SU-DHL-6 (cell line): Measurements from ENCODE around the gene AGPS.
"Not testable (repeated sequence)": the region's sequence is repeated elsewhere in the genome, so short reads cannot be mapped to it uniquely, and the experiment has no call there.

Experiments
- H2AFZ ChIP-seq: fragments of 200-600 bp; sonication (generic); 2 replicates; pipeline ENCODE4 v1.6.1; 2014; ENCODE audit warnings: low read depth, mild to moderate bottlenecking, moderate library complexity, mixed read lengths, antibody characterized with exemption, low read length; ENCODE audit not compliant: severe bottlenecking
- H3F3A ChIP-seq: fragments of 200-600 bp; shearing (Covaris generic); 2 replicates; pipeline ENCODE4 v1.6.0; 2016; ENCODE audit warnings: antibody characterized with exemption, mild to moderate bottlenecking; ENCODE audit not compliant: insufficient read depth
- H3K27ac ChIP-seq: fragments of 200-600 bp; sonication (generic); 2 replicates; pipeline ENCODE4 v1.5.1; 2016; ENCODE audit warnings: low read depth, mild to moderate bottlenecking, low read length, moderate library complexity, mixed read lengths
- H3K27me3 ChIP-seq: fragments of 200-600 bp; sonication (generic), shearing (Covaris generic); 2 replicates; pipeline ENCODE4 v1.6.0; 2014; ENCODE audit warnings: mild to moderate bottlenecking, low read length
- H3K36me3 ChIP-seq: fragments of 200-600 bp; sonication (generic); 2 replicates; pipeline ENCODE4 v1.6.1; 2014; ENCODE audit warnings: mild to moderate bottlenecking, low read length, mixed read lengths
- H3K4me2 ChIP-seq: fragments of 300-600, 200-600 bp; shearing (Covaris generic), sonication (generic); 2 replicates; pipeline ENCODE4 v1.6.0; 2014; ENCODE audit warnings: low read length, low read depth, mild to moderate bottlenecking; ENCODE audit not compliant: poor library complexity, severe bottlenecking
- H3K4me3 ChIP-seq: fragments of 200-600 bp; sonication (generic); 2 replicates; pipeline ENCODE4 v1.5.1; 2014; ENCODE audit warnings: antibody characterized with exemption, low read length, mild to moderate bottlenecking, mixed read lengths; ENCODE audit not compliant: insufficient read depth, poor library complexity, severe bottlenecking
- H3K79me2 ChIP-seq: fragments of 200-600 bp; sonication (generic); 2 replicates; pipeline ENCODE4 v1.6.1; 2014; ENCODE audit warnings: mild to moderate bottlenecking, low read length, moderate library complexity; ENCODE audit not compliant: insufficient read depth
- H3K9ac ChIP-seq: fragments of 200-600 bp; sonication (generic); 2 replicates; pipeline ENCODE4 v1.7.0; 2014; ENCODE audit warnings: mild to moderate bottlenecking, low read length
- H3K9me2 ChIP-seq: fragments of 200-600 bp; sonication (generic); replicated peaks from 2 replicates; pipeline ENCODE4 v1.6.1; 2014; ENCODE audit warnings: low read length; ENCODE audit not compliant: insufficient read depth
- H3K9me3 ChIP-seq: fragments of 200-600 bp; sonication (generic); 2 replicates; pipeline ENCODE4 v1.6.1; 2014; ENCODE audit warnings: low read length, mixed read lengths; ENCODE audit not compliant: insufficient read depth
- H4K20me1 ChIP-seq: fragments of 200-600 bp; sonication (generic); 2 replicates; pipeline ENCODE4 v1.6.1; 2014; ENCODE audit warnings: low read depth, mild to moderate bottlenecking, antibody characterized with exemption, low read length, moderate library complexity, mixed read lengths
- EZH2phosphoT487 ChIP-seq: fragments of 200-600 bp; sonication (generic), shearing (Covaris generic); conservative IDR thresholded peaks from 2 replicates; pipeline ENCODE4 v1.6.1; 2018; ENCODE audit warnings: mild to moderate bottlenecking, antibody characterized with exemption, low read length, moderate library complexity, mixed read lengths
- TF ChIP-seq, protein P1 (sequence below): fragments of 200-600 bp; sonication (generic); IDR thresholded peaks from one replicate; pipeline ENCODE4 v1.5.1; 2017; ENCODE audit warnings: antibody characterized with exemption, mild to moderate bottlenecking, low read length, moderate library complexity; ENCODE audit not compliant: insufficient read depth, poor library complexity, severe bottlenecking

The AGPS gene

DNA sequence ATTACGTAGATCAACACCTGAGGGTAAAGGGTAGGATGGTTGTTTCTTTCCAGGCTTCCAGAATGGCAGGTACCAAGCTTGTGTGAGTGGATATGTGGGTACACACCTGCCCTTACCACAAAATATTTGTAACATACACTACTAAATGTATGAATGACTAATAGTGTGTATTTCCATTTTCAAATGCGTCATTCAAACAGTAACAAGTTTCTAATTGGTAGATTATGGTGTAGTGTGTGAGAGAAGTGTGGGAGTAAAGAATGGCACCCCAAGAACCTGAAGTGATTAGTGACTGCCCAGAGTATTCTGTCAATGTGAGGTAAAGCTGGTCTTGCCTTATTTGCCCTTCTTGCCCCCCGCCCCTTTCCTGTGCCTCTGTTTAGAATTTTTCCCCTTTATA lies 21.1 kb downstream of the AGPS start:
- TF ChIP-seq, protein P1, sequence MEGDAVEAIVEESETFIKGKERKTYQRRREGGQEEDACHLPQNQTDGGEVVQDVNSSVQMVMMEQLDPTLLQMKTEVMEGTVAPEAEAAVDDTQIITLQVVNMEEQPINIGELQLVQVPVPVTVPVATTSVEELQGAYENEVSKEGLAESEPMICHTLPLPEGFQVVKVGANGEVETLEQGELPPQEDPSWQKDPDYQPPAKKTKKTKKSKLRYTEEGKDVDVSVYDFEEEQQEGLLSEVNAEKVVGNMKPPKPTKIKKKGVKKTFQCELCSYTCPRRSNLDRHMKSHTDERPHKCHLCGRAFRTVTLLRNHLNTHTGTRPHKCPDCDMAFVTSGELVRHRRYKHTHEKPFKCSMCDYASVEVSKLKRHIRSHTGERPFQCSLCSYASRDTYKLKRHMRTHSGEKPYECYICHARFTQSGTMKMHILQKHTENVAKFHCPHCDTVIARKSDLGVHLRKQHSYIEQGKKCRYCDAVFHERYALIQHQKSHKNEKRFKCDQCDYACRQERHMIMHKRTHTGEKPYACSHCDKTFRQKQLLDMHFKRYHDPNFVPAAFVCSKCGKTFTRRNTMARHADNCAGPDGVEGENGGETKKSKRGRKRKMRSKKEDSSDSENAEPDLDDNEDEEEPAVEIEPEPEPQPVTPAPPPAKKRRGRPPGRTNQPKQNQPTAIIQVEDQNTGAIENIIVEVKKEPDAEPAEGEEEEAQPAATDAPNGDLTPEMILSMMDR = no peak
- no peak for TF ChIP-seq EZH2phosphoT487
- Histone ChIP-seq H3K36me3 (no peaks in the 10 kb centered on the region), H3K79me2 (peaks cover 63% of the 10 kb centered on the region), H3K4me3 (no peak overlapping the region), H3F3A (0 out of 2 replicates have a peak, but pooled peaks cover 3% of the 10 kb centered on the region), H3K27me3 (no peaks in the 10 kb centered on the region), H3K9me3 (no peaks in the 10 kb centered on the region), H4K20me1 (no peaks in the 10 kb centered on the region), H3K27ac (no peak overlapping the region), H3K9me2 (no peaks in the 10 kb centered on the region), H2AFZ (no peak overlapping the region), H3K9ac (no peak overlapping the region), H3K4me2 (no peak overlapping the region)

DNA sequence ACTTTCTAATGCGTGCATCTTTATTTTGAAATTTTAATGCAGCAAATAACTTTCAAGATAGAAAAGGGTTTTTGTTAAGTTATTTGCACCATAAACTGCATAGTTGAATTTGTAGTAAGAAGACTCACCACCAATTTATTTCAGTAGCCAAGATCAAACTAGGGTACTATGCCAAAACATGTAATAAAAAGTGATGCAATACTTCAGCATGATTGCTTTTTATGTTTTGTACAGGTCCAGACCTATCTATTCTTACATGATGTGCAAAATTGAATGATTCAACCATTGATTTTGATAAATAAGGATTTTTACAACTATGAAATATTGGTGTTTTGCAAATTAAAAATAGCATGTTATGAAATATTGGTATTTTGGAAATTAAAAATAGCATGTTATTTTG lies 26.7 kb downstream of the AGPS start:
- no peak for TF ChIP-seq EZH2phosphoT487
- TF ChIP-seq, protein P1 = no peak
- no peak overlapping the region for H3K4me2 ChIP-seq
- H3K9me3 ChIP-seq = no peaks in the 10 kb centered on the region
- no peak overlapping the region for H2AFZ ChIP-seq
- no peaks in the 10 kb centered on the region for H4K20me1 ChIP-seq
- 0 out of 2 replicates have a peak, but pooled peaks cover 3% of the 10 kb centered on the region for H3F3A ChIP-seq
- no peaks in the 10 kb centered on the region for H3K9me2 ChIP-seq
- no peak overlapping the region for H3K27ac ChIP-seq
- H3K9ac ChIP-seq = no peak overlapping the region
- no peak overlapping the region for H3K4me3 ChIP-seq
- peaks cover 10% of the 10 kb centered on the region for H3K36me3 ChIP-seq
- H3K27me3 ChIP-seq = no peaks in the 10 kb centered on the region
- peaks cover 64% of the 10 kb centered on the region for H3K79me2 ChIP-seq

DNA sequence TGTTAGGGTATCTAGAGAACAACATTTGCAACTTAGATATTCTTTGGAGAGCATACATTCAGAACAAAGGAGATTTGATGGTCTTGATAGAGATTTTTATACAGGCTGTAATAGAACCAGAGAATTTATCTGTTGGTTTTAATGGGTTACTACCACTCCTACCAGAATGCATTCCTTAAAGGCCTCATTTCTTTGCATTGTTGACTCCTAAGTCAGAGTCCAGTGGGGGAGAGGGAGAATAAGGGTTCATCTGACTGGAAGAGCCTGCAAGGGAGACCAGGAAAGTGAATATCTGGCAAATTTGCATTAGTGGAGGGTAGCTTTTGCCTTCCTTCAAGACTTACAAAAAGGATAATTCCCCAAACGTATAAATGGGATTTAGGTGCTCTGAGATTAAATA lies 29.7 kb downstream of the AGPS start:
- Histone ChIP-seq H3K4me2 (no peak overlapping the region), H3K79me2 (peaks cover 58% of the 10 kb centered on the region), H3K27ac (no peak overlapping the region), H4K20me1 (no peaks in the 10 kb centered on the region), H3K9ac (no peak overlapping the region), H3K9me3 (no peaks in the 10 kb centered on the region), H3F3A (0 out of 2 replicates have a peak, but pooled peaks cover 3% of the 10 kb centered on the region), H3K9me2 (no peaks in the 10 kb centered on the region), H3K36me3 (peaks cover 10% of the 10 kb centered on the region), H3K4me3 (no peak overlapping the region), H2AFZ (no peak overlapping the region), H3K27me3 (no peaks in the 10 kb centered on the region)
- no peak for TF ChIP-seq EZH2phosphoT487
- TF ChIP-seq, protein P1 = no peak

DNA sequence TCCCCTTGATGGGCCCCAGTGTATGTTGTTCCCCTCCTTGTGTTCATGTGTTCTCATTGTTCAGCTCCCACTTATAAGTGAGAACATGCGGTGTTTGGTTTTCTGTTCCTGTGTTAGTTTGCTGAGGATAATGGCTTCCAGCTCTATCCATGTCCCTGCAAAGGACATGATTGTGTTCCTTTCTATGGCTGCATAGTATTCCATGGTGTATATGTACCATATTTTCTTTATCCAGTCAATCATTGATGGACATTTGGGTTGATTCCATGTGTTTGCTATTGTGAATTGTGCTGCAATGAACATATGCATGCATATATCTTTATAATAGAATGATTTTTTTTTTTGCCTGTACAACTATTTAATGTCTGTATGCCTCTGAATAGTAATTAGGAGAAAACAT lies 31.5 kb downstream of the AGPS start:
- H3K9ac ChIP-seq, H3F3A ChIP-seq, H3K27ac ChIP-seq, H3K9me2 ChIP-seq, H3K27me3 ChIP-seq, H3K9me3 ChIP-seq, H3K4me3 ChIP-seq, H3K4me2 ChIP-seq, H4K20me1 ChIP-seq, H2AFZ ChIP-seq: not testable (repeated sequence)
- peaks cover 61% of the 10 kb centered on the region for H3K79me2 ChIP-seq
- H3K36me3 ChIP-seq = peaks cover 14% of the 10 kb centered on the region

DNA sequence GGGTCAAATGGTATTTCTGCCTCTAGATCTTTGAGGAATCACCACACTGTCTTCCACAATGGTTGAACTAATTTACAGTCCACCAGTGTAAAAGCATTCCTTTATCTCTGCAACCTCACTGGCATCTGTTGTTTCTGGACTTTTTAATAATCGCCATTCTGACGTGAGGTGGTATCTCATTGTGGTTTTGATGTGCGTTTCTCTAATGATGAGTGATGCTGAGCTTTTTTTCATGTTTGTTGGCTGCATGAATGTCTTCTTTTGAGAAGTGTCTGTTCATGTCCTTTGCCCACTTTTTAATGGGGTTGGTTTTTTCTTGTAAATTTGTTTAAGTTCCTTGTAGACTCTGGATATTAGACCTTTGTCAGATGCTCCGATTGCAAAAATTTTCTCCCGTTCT lies 32.0 kb downstream of the AGPS start:
- H3F3A ChIP-seq, H3K27ac ChIP-seq, H3K9ac ChIP-seq, H3K9me3 ChIP-seq, H3K9me2 ChIP-seq, H3K27me3 ChIP-seq, H3K4me3 ChIP-seq, H2AFZ ChIP-seq, H4K20me1 ChIP-seq, H3K4me2 ChIP-seq: not testable (repeated sequence)
- peaks cover 14% of the 10 kb centered on the region for H3K36me3 ChIP-seq
- H3K79me2 ChIP-seq = peaks cover 61% of the 10 kb centered on the region
